C4-2B (cell line): ENCODE data around the gene SLC25A39.

Source experiments
- H3K27ac ChIP-seq: fragments of 450-650 bp; 2 replicates; pipeline ENCODE4 v1.5.1; 2017
- CTCF ChIP-seq: fragments of 450-650 bp; conservative IDR thresholded peaks from 2 replicates; pipeline ENCODE4 v1.5.1; 2017; ENCODE audit warnings: mild to moderate bottlenecking
- ZFX ChIP-seq: fragments of 450-650 bp; IDR thresholded peaks from 2 replicates; pipeline ENCODE4 v1.6.1; 2017

The SLC25A39 gene

DNA sequence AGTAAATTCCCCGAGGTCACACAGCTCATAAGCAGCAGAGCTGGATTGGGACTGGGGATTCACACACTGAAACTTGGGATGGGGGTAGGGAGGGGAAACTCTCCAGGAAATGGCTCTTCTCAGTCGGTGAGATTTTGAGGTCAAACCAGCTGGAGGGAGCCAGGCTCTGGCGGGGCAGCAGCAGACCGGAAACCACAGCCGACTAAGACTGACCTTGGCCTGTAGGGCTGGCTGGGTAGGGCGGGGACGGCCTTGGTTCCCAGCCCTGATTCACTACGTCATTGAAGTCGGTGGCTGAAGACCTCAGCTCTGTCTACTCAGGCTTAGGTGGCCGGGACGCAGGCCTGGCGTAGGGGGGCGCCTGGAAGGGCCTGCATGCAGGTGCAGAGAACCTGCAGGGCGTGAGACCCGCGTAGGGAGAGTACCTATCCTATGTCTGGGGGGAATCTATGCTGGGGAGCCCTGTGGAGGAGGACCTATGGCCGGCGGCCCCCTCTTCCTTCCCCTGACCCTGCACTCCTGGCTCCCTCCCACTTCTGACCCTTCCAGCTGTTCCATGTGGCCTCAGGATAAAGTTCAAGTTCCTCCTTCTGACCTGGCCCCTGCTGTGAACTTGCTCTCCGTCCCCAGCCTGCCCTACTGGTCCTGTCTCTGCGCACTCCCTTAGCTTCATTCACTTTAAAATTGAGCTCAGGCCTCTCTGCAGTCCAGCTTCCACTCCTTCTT lies 44.8 kb downstream of the SLC25A39 start:
- TF ChIP-seq CTCF, result no peak
- no peak for TF ChIP-seq ZFX
- H3K27ac ChIP-seq, result no peak overlapping the region

- TF ChIP-seq ZFX, result no peak
- no peak for TF ChIP-seq CTCF
- H3K27ac ChIP-seq, result no peak overlapping the region
Measured at GRCh38 chr17:44279346-44279665, 45.3 kb downstream of the SLC25A39 start.

DNA sequence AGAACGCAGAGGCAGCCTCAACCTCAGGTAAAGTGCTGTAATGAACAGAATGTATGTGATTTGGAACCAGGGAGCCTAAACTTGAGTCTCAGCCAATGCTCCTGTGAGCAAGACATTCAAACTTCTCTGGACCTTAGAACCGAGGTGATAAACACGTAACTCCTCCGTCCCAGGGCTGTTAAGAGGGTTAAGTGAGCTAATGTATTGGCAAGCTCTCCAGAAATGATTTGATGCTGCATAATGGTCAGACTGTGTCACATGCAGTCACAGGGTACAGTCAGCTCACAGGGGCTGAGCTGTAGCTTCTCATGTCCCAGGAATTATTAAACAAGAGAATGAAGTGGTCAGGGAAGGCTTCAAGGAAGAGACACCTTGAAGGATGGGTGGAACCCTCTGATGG lies 46.6 kb downstream of the SLC25A39 start:
- H3K27ac ChIP-seq, result no peak overlapping the region
- no peak for TF ChIP-seq ZFX
- no peak for TF ChIP-seq CTCF

DNA sequence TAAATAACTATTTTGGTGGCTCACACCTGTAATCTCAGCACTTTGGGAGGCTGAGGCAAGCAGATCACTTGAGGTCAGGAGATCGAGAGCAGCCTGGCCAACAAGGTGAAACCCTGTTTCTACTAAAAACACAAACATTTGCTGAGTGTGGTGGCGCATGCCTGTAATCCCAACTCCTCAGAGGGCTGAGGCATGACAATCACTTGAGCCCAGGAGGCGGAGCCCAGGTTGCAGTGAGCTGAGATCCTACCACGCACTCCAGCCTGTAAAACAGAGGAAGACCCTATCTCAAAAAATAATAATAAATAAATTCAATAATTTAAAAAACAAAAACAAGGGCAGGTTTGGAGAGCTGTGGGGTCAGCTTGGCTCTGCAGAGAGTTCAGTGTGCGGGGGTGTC lies 51.0 kb downstream of the SLC25A39 start:
- TF ChIP-seq ZFX (no peak), CTCF (no peak)
- no peak overlapping the region for H3K27ac ChIP-seq

- TF ChIP-seq ZFX (no peak), CTCF (no peak)
- no peak overlapping the region for H3K27ac ChIP-seq
Measured at GRCh38 chr17:44272954-44273353, 51.7 kb downstream of the SLC25A39 start.

DNA sequence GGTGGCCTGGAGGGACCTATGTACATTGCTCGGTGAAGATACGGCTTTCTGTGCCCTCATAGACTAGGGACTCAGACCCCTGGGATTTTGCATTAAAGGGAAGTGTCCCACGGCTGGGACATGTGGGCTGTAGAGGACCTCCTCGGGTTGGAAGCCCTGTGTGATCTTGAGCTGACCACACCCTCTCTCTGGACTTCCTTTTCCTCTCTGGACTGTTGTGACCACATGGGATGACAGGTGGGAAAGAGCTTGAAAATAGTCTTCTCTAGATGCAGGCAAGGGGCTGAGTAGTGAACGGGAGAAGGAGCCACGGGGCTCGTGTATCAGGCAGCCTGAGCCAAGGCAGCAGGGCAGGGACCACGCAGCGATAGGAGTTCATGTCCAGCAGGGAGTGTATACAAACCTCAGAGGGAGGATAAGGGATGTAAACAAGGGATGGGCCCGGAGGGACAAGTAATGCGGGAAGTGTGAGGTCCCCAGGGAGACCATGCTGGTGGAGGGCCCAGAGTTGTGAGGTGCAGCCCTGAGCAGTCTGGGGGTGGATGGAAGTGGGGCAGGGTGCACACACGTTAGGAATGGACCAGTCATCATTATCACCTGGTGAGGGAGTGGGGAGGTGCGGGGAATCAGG lies 52.2 kb downstream of the SLC25A39 start:
- no peak for TF ChIP-seq CTCF
- H3K27ac ChIP-seq, result no peak overlapping the region
